ENCODE data around the gene SPZ1.
"Not testable (repeated sequence)": the region's sequence is repeated elsewhere in the genome, so short reads cannot be mapped to it uniquely, and the experiment has no call there.

The SPZ1 gene, protein sequence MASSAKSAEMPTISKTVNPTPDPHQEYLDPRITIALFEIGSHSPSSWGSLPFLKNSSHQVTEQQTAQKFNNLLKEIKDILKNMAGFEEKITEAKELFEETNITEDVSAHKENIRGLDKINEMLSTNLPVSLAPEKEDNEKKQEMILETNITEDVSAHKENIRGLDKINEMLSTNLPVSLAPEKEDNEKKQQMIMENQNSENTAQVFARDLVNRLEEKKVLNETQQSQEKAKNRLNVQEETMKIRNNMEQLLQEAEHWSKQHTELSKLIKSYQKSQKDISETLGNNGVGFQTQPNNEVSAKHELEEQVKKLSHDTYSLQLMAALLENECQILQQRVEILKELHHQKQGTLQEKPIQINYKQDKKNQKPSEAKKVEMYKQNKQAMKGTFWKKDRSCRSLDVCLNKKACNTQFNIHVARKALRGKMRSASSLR

DNA sequence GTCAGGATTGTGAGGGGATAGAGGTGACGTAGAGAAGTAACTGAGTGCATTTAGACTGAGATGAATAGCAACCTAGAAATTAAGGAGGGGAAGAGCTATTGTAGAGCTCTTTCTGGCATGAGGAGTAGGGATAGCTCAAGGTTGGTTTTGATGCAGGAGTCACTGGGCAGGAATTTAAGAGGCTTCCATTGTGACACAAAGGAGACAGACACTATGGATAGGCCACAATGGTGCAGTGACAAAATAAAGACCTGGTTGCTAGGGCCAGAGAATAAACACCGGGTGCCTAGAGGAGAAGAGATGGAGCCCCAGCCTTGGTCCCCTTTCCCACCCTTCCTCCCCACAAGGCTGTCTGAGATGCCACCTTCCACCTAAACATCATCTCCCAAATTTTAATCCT lies at the start of gene SPZ1:
Gene SPZ1, plus strand, starts transcription at position 301 of the 400 bp plus-strand sequence. CDS start 214 bp downstream, outside the sequence.
- DNase-seq (ENCODE audit: low read depth, low spot score), result no peak
- CTCF ChIA-PET, result no interaction called here
- POLR2A ChIA-PET, result no interaction called here
- TF ChIP-seq, protein P1, sequence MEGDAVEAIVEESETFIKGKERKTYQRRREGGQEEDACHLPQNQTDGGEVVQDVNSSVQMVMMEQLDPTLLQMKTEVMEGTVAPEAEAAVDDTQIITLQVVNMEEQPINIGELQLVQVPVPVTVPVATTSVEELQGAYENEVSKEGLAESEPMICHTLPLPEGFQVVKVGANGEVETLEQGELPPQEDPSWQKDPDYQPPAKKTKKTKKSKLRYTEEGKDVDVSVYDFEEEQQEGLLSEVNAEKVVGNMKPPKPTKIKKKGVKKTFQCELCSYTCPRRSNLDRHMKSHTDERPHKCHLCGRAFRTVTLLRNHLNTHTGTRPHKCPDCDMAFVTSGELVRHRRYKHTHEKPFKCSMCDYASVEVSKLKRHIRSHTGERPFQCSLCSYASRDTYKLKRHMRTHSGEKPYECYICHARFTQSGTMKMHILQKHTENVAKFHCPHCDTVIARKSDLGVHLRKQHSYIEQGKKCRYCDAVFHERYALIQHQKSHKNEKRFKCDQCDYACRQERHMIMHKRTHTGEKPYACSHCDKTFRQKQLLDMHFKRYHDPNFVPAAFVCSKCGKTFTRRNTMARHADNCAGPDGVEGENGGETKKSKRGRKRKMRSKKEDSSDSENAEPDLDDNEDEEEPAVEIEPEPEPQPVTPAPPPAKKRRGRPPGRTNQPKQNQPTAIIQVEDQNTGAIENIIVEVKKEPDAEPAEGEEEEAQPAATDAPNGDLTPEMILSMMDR (IDR thresholded peaks at IDR 0.05; ENCODE audit: insufficient read depth, low read length, missing control alignments), result no peak
- H3K4me3 ChIP-seq (ENCODE audit: low read depth, low read length), result no peak within 1 kb of the TSS

DNA sequence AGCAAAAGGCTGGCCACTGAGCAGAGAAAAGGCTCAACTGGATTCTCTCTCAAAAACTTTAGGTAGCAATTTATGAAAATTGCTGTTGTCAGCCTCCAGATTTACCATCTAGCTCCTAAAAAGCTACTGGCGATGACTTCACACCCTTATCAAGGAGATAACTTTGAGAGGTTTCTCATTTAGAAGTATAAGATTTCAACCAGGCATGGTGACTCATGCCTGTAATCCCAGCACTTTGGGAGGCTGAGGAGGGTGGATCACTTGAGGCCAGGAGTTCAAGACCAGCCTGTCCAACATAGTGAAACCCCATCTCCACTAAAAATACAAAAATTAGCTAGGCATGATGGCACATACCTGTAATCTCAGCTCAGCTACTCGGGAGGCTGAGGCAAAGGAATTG lies 49.3 kb upstream of the SPZ1 start:
- H3K4me3 ChIP-seq (ENCODE audit: low read depth, low read length); DNase-seq (ENCODE audit: low read depth, low spot score); POLR2A ChIA-PET: not testable (repeated sequence)
- CTCF ChIA-PET, result interaction anchor here (0.6 to 3.0 kb wide), 2 partner anchors 39 to 179 kb away, joined by 3 to 7 read pairs; no protein-coding TSS in a partner anchor

DNA sequence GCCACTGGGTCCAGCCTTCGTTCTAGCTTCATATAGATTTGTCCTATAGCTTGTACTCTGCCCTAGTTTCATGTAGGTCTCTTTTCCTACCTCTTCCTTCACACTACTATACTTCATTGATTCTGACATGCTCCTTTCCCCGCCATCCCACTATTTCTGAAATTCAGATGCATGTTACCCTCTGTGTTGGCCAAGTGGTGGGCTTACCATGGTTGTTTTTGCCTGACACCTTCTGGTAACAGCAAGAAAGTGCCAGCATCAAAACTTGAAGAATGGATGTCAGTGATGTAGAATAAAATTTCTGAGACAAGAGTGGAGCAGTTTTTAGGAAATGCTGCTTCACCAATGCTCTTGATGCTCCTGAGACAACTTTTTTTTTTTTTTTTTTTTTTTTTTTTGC lies 44.5 kb upstream of the SPZ1 start:
- ChIA-PET POLR2A (no interaction called here), CTCF (interaction anchor here (0.8 to 6.0 kb wide), 5 partner anchors 9 to 189 kb away, joined by 3 to 60 read pairs (median 3); no protein-coding TSS in a partner anchor)
- H3K4me3 ChIP-seq (ENCODE audit: low read depth, low read length), result no peak overlapping the region
- TF ChIP-seq, protein P1 (IDR thresholded peaks at IDR 0.05; ENCODE audit: insufficient read depth, low read length, missing control alignments), result peak; percentile 50
- no peak for DNase-seq (ENCODE audit: low read depth, low spot score)

DNA sequence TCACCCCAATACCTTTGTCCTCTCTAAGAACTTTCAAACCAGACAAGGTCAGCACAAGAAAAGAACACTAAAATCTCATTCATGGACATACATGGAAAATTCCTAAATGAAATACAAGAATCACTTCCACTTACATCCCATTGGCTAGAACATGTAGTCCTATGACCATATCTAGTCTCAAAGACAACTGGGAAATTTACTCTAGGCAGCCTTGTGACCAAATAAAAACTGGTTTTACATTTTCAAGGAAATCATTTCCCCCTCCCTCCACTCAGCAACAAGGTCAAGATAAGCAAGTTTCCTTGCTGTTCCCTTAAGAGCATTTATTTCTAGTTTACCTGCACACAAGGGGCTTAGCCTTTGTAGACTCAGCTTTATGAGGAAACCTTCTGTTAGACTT lies 43.6 kb upstream of the SPZ1 start:
- TF ChIP-seq, protein P1 (IDR thresholded peaks at IDR 0.05; ENCODE audit: insufficient read depth, low read length, missing control alignments), result no peak
- CTCF ChIA-PET, result interaction anchor here (1.1 to 6.0 kb wide), 3 partner anchors 29 to 183 kb away, joined by 3 to 60 read pairs (median 3); no protein-coding TSS in a partner anchor
- DNase-seq (ENCODE audit: low read depth, low spot score), result no peak
- H3K4me3 ChIP-seq (ENCODE audit: low read depth, low read length), result no peak overlapping the region
- POLR2A ChIA-PET, result no interaction called here

DNA sequence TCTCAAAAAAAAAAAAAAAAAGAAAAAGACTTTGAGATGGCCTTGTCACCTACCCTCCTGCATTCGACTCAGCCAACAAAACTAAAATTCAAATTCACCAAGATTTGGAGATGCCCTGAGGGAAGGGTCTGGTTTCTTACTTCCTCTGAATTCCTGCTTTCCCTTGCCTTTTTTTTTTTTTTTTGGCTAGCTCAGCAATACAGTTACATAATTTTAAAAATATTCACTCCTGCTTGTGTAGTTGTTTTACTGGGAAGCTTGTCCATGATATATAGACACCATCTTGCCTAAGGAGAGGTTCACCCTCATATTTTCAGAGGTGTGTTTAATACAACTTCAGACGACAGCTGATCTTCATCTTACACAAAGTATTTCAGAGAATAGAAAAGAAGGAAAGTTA lies 42.6 kb upstream of the SPZ1 start:
- TF ChIP-seq, protein P1 (IDR thresholded peaks at IDR 0.05; ENCODE audit: insufficient read depth, low read length, missing control alignments), result no peak
- POLR2A ChIA-PET, result interaction anchor here (0.8 kb wide), 1 partner anchor 16 kb away, joined by 3 read pairs; no protein-coding TSS in a partner anchor
- no peak for DNase-seq (ENCODE audit: low read depth, low spot score)
- CTCF ChIA-PET, result interaction anchor here (6.0 kb wide), 1 partner anchor 184 kb away, joined by 60 read pairs; no protein-coding TSS in a partner anchor
- H3K4me3 ChIP-seq (ENCODE audit: low read depth, low read length), result no peak overlapping the region

DNA sequence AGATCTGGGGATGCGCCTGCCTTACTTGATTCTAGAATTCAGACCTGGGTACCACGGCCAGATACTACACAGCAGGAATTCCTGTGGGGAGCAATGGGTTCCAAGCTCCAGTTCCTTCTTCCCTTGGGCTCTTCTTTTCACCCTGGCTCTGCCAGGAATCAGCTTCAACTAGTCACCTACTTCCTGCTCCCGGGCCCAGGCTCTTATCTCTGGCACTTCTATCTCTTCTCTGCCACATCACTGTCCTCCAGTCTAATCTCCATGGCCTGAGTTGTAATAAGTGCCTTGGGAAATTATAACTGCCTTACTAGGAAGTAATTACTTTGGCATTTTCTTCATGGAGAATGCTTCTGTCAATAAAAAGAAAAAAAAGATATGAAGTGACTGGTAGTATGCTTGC lies 37.7 kb upstream of the SPZ1 start:
- TF ChIP-seq, protein P1 (IDR thresholded peaks at IDR 0.05; ENCODE audit: insufficient read depth, low read length, missing control alignments), result no peak
- POLR2A ChIA-PET, result no interaction called here
- no peak for DNase-seq (ENCODE audit: low read depth, low spot score)
- CTCF ChIA-PET, result interaction anchor here (1.8 kb wide), 1 partner anchor 191 kb away, joined by 5 read pairs; no protein-coding TSS in a partner anchor
- H3K4me3 ChIP-seq (ENCODE audit: low read depth, low read length), result no peak overlapping the region
